ENCODE data around the gene NTRK1. TPM values are rescaled to one million over a fixed set of nuclear protein-coding genes. Genes with fewer than 3 reads are reported as not detected.
A peak's percentile ranks its signal among the peaks of the same experiment; 100 is the strongest.
"Not testable (repeated sequence)": the region's sequence is repeated elsewhere in the genome, so short reads cannot be mapped to it uniquely, and the experiment has no call there.

NTRK1 gene
- total RNA-seq, 1 experiment from 2014 or later: not detected

- not testable (repeated sequence) for H3K36me3 ChIP-seq, H3K4me3 ChIP-seq, H3K9me3 ChIP-seq
- peaks cover 17% of the 10 kb centered on the region for H3K27me3 ChIP-seq
- DNase-seq: peak; percentile 51
These were observed 66.0 kb downstream of the NTRK1 start for GRCh38 chr1:156926695-156927094.

GRCh38 chr1:156927215-156928042 is 66.8 kb downstream of the NTRK1 start:
- peak; percentile 78 for DNase-seq
- peaks cover 13% of the 10 kb centered on the region for H3K27me3 ChIP-seq
- H3K36me3 ChIP-seq: no peaks in the 10 kb centered on the region
- H3K9me3 ChIP-seq: no peaks in the 10 kb centered on the region
- peak overlapping the region; percentile 44 for H3K4me3 ChIP-seq

- Histone ChIP-seq H3K9me3 (no peaks in the 10 kb centered on the region), H3K27me3 (peaks cover 9% of the 10 kb centered on the region), H3K36me3 (no peaks in the 10 kb centered on the region), H3K4me3 (peak overlapping the region; percentile 44)
- no peak for DNase-seq
These were observed 67.5 kb downstream of the NTRK1 start for GRCh38 chr1:156928043-156928602.

- no peak for DNase-seq
- Histone ChIP-seq H3K36me3 (no peaks in the 10 kb centered on the region), H3K27me3 (peaks cover 9% of the 10 kb centered on the region), H3K9me3 (no peaks in the 10 kb centered on the region), H3K4me3 (no peak overlapping the region)
These were observed 69.1 kb downstream of the NTRK1 start for GRCh38 chr1:156929596-156930238.

- Histone ChIP-seq H3K27me3 (peaks cover 9% of the 10 kb centered on the region), H3K36me3 (peaks cover 3% of the 10 kb centered on the region; the same call in 1 of the 2 replicates), H3K4me3 (no peak overlapping the region), H3K9me3 (no peaks in the 10 kb centered on the region)
- DNase-seq: no peak
These were observed 69.8 kb downstream of the NTRK1 start for GRCh38 chr1:156930483-156930882.

Other genes with a start within 250 kb of the NTRK1 start
- not detected in 2 replicates for gene HAPLN2, start 241.4 kb upstream of the NTRK1 start, total RNA-seq (2014; rRNA removed; shearing (Covaris generic); ENCODE audit: low replicate concordance)
- not detected in 2 replicates for gene BCAN, start 218.7 kb upstream of the NTRK1 start, total RNA-seq (2014; rRNA removed; shearing (Covaris generic); ENCODE audit: low replicate concordance)
- 0.03 TPM in 1 of 2 replicates, not detected in the other for gene NES, start 183.5 kb upstream of the NTRK1 start, total RNA-seq (2014; rRNA removed; shearing (Covaris generic); ENCODE audit: low replicate concordance)
- 57.8 and 62.8 TPM in 2 replicates for gene CRABP2, start 155.3 kb upstream of the NTRK1 start, total RNA-seq (2014; rRNA removed; shearing (Covaris generic); ENCODE audit: low replicate concordance)
- 10.0 and 20.8 TPM in 2 replicates for gene METTL25B, start 132.4 kb upstream of the NTRK1 start, total RNA-seq (2014; rRNA removed; shearing (Covaris generic); ENCODE audit: low replicate concordance)
- 15.6 and 38.7 TPM in 2 replicates for gene ISG20L2, start 132.1 kb upstream of the NTRK1 start, total RNA-seq (2014; rRNA removed; shearing (Covaris generic); ENCODE audit: low replicate concordance)
- 189 and 246 TPM in 2 replicates for gene MRPL24, start 119.8 kb upstream of the NTRK1 start, total RNA-seq (2014; rRNA removed; shearing (Covaris generic); ENCODE audit: low replicate concordance)
- 565 and 817 TPM in 2 replicates for gene HDGF, start 109.2 kb upstream of the NTRK1 start, total RNA-seq (2014; rRNA removed; shearing (Covaris generic); ENCODE audit: low replicate concordance)
- 56.9 and 65.6 TPM in 2 replicates for gene PRCC, start 93.3 kb upstream of the NTRK1 start, total RNA-seq (2014; rRNA removed; shearing (Covaris generic); ENCODE audit: low replicate concordance)
- not detected in 2 replicates for gene SH2D2A, start 44.0 kb upstream of the NTRK1 start, total RNA-seq (2014; rRNA removed; shearing (Covaris generic); ENCODE audit: low replicate concordance)
- not detected in 2 replicates for gene INSRR, start 1.7 kb upstream of the NTRK1 start, total RNA-seq (2014; rRNA removed; shearing (Covaris generic); ENCODE audit: low replicate concordance)
- 0.46 TPM in 1 of 2 replicates, not detected in the other for gene PEAR1, start 32.9 kb downstream of the NTRK1 start, total RNA-seq (2014; rRNA removed; shearing (Covaris generic); ENCODE audit: low replicate concordance)
- not detected in 2 replicates for gene LRRC71, start 59.8 kb downstream of the NTRK1 start, total RNA-seq (2014; rRNA removed; shearing (Covaris generic); ENCODE audit: low replicate concordance)
- 15.3 and 31.2 TPM in 2 replicates for gene ARHGEF11, start 184.9 kb downstream of the NTRK1 start, total RNA-seq (2014; rRNA removed; shearing (Covaris generic); ENCODE audit: low replicate concordance)
- not detected in 2 replicates for gene ETV3L, start 238.9 kb downstream of the NTRK1 start, total RNA-seq (2014; rRNA removed; shearing (Covaris generic); ENCODE audit: low replicate concordance)